ENCODE results near the gene PLG. TPM values are rescaled to one million over a fixed set of nuclear protein-coding genes. Genes with fewer than 3 reads are reported as not detected.
A peak's percentile ranks its signal among the peaks of the same experiment; 100 is the strongest.
"Not testable (repeated sequence)": the region's sequence is repeated elsewhere in the genome, so short reads cannot be mapped to it uniquely, and the experiment has no call there.

PLG gene
- total RNA-seq, 8 experiments from 2014 or later: 0.37 to 5.9 (median 2.4) TPM; not detected in 1

- Histone ChIP-seq H3K4me1 (replicated peaks in 1 of 2) (peaks cover 0 to 6% of the 10 kb centered on the region in 2 donors), H3K27ac (no peak overlapping the region), H3K4me3 (no peak overlapping the region)
- 55 to 100% (median 81%) methylated on average over 1 to 7 of the region's 8 CpGs; no CpG with 5 or more reads in 1 of the 10 experiments for WGBS, 10 experiments
- in situ Hi-C loops (cut with MboI; ENCODE audit: low pct_unique_long_range_greater_than_20kb in 2 of 9, low sequenced_read_pairs in 9 of 9, unreplicated experiment in 9 of 9): no loop called here
- no peak for ATAC-seq (replicated peaks in 6 of 8)
These were observed 63.4 kb downstream of the PLG start for GRCh38 chr6:160765412-160765811.

DNA sequence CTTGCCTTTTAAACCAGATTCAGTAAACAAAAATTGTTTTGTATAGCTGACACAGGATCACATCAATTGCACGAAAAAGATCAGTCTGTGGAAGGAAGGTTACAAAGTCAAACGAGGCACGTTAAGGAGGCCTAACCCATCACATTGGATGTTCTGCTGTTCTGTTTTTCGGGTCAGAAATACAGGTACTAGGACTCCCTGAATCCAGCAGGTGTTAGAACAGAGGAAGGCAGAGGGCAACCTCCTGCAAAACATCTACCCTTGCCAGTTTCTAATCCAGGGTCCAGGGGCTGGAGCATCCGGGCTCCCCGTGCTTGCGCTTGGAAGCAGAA lies 64.6 kb downstream of the PLG start:
- peaks cover 0 to 6% of the 10 kb centered on the region in 2 donors for H3K4me1 ChIP-seq (replicated peaks in 1 of 2)
- H3K27ac ChIP-seq: no peak overlapping the region
- ATAC-seq (replicated peaks in 6 of 8): no peak
- peak overlapping the region; percentile 47 to 77 (median 51) for H3K4me3 ChIP-seq
- 20 to 67% (median 28%) methylated on average over 1 to 7 of the region's 7 CpGs; no CpG with 5 or more reads in 2 of the 10 experiments for WGBS, 10 experiments
- in situ Hi-C loops (cut with MboI; ENCODE audit: low pct_unique_long_range_greater_than_20kb in 2 of 9, low sequenced_read_pairs in 9 of 9, unreplicated experiment in 9 of 9): no loop called here

DNA sequence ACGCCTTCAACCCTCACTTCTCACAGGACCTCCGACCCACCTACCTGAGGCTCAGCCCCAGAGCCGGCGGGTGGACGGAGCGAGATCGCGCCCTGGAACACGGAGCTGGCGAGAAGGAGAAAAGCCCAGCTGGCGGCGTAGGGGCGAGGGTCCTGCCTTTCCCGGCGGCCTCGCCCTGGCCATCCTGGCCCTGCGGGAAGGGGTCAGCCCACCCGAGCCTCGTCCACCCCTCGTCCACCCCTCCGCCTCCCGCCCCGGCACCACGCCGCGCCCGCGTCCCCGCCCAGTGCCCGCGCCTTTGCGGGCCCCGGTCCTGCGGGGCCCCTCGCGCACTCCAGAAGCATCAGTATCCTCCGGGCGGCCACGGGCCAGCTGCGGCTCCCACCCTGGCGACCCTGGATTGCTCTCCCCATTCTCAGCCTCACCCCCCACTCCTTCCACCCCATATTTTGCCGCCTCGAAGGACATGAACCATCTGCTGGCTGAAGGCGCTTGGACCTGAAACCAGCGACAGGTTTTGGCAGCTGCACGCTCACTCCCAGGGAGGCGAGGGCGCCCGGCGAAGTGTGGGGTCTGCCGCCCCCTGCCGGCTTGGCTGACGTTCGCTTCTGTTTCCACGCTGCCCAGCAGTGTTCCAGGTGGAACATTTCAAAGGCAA lies 65.1 kb downstream of the PLG start:
- peak overlapping the region; percentile 47 to 77 (median 51) for H3K4me3 ChIP-seq
- no peak overlapping the region for H3K27ac ChIP-seq
- in situ Hi-C loops (cut with MboI; ENCODE audit: low pct_unique_long_range_greater_than_20kb in 2 of 9, low sequenced_read_pairs in 9 of 9, unreplicated experiment in 9 of 9): no loop called here
- ATAC-seq (replicated peaks in 6 of 8): peak; percentile 97 to 98 (median 98)
- peaks cover 0 to 6% of the 10 kb centered on the region in 2 donors for H3K4me1 ChIP-seq (replicated peaks in 1 of 2)
- 0 to 15% (median 2%) methylated on average over 1 to 12 of the region's 55 CpGs; no CpG with 5 or more reads in 5 of the 10 experiments for WGBS, 10 experiments

GRCh38 chr6:160767647-160768019 lies 65.6 kb downstream of the PLG start:
- Histone ChIP-seq H3K4me1 (replicated peaks in 1 of 2) (peaks cover 0 to 6% of the 10 kb centered on the region in 2 donors), H3K4me3 (peak overlapping the region; percentile 47 to 77 (median 51)), H3K27ac (no peak overlapping the region)
- in situ Hi-C loops (cut with MboI; ENCODE audit: low pct_unique_long_range_greater_than_20kb in 2 of 9, low sequenced_read_pairs in 9 of 9, unreplicated experiment in 9 of 9): no loop called here
- ATAC-seq (replicated peaks in 6 of 8): peak in 5 of 8 experiments; percentile 2 to 29 (median 9)
- 25 to 71% (median 53%) methylated on average over 2 to 5 of the region's 5 CpGs for WGBS, 10 experiments

- Histone ChIP-seq H3K4me1 (replicated peaks in 1 of 2) (peaks cover 0 to 6% of the 10 kb centered on the region in 2 donors), H3K4me3 (no peak overlapping the region), H3K27ac (no peak overlapping the region)
- 50 to 95% (median 80%) methylated on average over 1 to 8 of the region's 8 CpGs; no CpG with 5 or more reads in 3 of the 10 experiments for WGBS, 10 experiments
- ATAC-seq (replicated peaks in 6 of 8): no peak
- in situ Hi-C loops (cut with MboI; ENCODE audit: low pct_unique_long_range_greater_than_20kb in 2 of 9, low sequenced_read_pairs in 9 of 9, unreplicated experiment in 9 of 9): no loop called here
These were observed 66.1 kb downstream of the PLG start for GRCh38 chr6:160768101-160768500.

DNA sequence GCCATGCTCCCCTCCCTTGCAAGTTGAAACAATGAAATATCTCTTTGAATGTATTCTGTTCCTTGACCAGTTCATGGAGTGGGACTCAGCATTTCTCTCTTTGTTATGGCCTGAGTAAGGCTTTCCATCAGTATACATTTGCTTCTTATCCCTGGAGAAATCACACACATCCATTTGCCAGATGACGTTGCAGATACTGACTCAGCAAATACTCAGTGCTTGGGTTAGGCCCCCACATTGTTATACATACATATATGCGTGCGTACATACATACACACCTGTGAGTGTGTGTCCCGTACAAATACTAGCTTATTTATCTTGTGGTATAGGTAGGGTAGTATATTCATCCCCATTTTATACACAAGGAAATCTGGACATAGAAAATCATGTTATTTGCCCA lies 72.4 kb downstream of the PLG start:
- peak in 1 of 8 experiments; percentile 14 for ATAC-seq (replicated peaks in 6 of 8)
- Histone ChIP-seq H3K27ac (no peak overlapping the region), H3K4me3 (no peak overlapping the region), H3K4me1 (replicated peaks in 1 of 2) (no peaks in the 10 kb centered on the region)
- in situ Hi-C loops (cut with MboI; ENCODE audit: low pct_unique_long_range_greater_than_20kb in 2 of 9, low sequenced_read_pairs in 9 of 9, unreplicated experiment in 9 of 9): no loop called here
- WGBS, 10 experiments: 65 to 100% (median 82%) methylated on average over 2 to 4 of the region's 4 CpGs; no CpG with 5 or more reads in 3 of the 10 experiments

DNA sequence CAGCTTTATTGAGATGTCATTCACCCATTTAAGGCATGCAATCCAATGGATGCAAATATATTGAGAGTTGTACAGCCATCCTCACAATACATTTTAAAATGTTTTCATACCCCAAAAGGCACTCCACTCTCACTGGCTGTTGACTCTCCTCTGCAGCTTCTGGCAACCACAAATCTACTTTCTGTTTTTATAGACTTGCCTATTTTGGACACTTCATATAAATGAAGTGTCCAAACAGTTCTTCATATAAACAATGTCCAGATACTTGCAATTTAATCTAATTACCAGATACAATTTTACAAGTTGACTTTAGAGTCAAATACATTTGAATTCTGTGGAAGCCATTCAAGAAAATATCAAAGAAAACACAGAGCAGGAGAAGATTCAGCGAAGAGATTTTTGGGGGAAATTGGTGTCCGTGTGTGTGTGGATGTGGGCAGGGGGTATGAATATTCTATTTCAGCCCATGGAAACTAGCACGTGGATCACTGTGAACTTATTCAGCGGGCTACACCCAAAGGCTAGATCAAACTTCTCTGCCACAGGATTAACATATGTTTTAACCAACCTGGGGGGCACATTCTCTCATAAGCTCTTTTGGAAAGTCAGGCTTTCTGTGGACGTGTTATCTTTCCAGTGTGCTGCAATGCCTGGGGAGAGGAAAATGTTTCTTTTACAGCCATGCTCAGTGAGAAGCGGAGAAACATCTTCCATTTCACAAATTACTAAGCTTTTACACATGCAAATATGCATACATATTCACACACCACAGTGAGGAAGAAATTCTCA lies 73.9 kb downstream of the PLG start:
- no peak overlapping the region for H3K27ac ChIP-seq
- H3K4me1 ChIP-seq (replicated peaks in 1 of 2): no peaks in the 10 kb centered on the region
- H3K4me3 ChIP-seq: no peak overlapping the region
- in situ Hi-C loops (cut with MboI; ENCODE audit: low pct_unique_long_range_greater_than_20kb in 2 of 9, low sequenced_read_pairs in 9 of 9, unreplicated experiment in 9 of 9): no loop called here
- peak in 3 of 8 experiments; percentile 88 to 94 (median 91) for ATAC-seq (replicated peaks in 6 of 8)
- 0 to 74% (median 33%) methylated on average over 1 to 6 of the region's 6 CpGs; no CpG with 5 or more reads in 2 of the 10 experiments for WGBS, 10 experiments

DNA sequence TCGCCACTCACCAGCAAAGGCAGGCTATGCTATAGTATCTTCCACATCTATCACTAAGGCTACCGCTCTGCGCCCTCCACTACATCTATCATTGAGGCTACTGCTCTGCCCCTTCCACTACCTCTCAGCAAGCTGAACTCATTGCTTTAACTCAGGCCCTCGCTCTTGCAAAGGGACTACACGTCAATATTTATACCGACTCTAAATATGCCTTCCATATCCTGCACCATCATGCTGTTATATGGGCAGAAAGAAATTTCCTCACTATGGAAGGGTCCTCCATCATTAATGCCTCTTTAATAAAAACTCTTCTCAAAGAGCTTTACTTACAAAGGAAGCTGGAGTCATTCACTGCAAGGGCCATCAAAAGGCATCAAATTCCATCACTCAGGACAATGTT lies 77.1 kb downstream of the PLG start:
- 50 to 100% (median 96%) methylated on average over 1 to 6 of the region's 6 CpGs; no CpG with 5 or more reads in 3 of the 10 experiments for WGBS, 10 experiments

GRCh38 chr6:160780656-160781055 lies 78.6 kb downstream of the PLG start:
- in situ Hi-C loops (cut with MboI; ENCODE audit: low pct_unique_long_range_greater_than_20kb in 2 of 9, low sequenced_read_pairs in 9 of 9, unreplicated experiment in 9 of 9); H3K4me1 ChIP-seq (replicated peaks in 1 of 2); H3K4me3 ChIP-seq; H3K27ac ChIP-seq; ATAC-seq (replicated peaks in 6 of 8): not testable (repeated sequence)
- 75 to 100% (median 87%) methylated on average over 1 to 2 of the region's 3 CpGs; no CpG with 5 or more reads in 4 of the 10 experiments for WGBS, 10 experiments

More for the DNA sequence above, 77.1 kb downstream of the PLG start:
- H3K4me3 ChIP-seq; H3K27ac ChIP-seq; in situ Hi-C loops (cut with MboI; ENCODE audit: low pct_unique_long_range_greater_than_20kb in 2 of 9, low sequenced_read_pairs in 9 of 9, unreplicated experiment in 9 of 9); H3K4me1 ChIP-seq (replicated peaks in 1 of 2); ATAC-seq (replicated peaks in 6 of 8): not testable (repeated sequence)

DNA sequence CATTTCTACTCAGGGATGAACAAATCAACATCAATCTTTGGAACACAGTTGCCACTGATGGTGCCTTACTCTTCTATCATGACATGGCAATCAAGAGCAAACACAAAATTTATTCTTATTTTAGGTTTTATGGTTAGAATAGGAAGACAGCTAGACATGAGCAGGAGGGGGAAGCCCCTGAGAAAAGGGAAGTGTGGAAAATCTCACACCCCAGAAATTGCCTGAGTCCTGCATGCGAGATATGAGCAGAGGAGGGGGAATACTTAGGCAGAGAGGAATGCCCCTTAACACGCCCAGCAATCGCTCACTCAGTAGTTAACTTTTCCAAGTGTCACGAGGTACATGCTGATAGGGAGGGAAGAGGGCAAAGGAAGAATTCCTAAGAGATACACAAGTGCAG lies 79.3 kb downstream of the PLG start:
- 37 to 96% (median 79%) methylated on average over 1 to 4 of the region's 4 CpGs; no CpG with 5 or more reads in 2 of the 10 experiments for WGBS, 10 experiments
- no peak overlapping the region for H3K27ac ChIP-seq
- no peak overlapping the region for H3K4me3 ChIP-seq
- in situ Hi-C loops (cut with MboI; ENCODE audit: low pct_unique_long_range_greater_than_20kb in 2 of 9, low sequenced_read_pairs in 9 of 9, unreplicated experiment in 9 of 9): no loop called here
- no peak for ATAC-seq (replicated peaks in 6 of 8)
- no peaks in the 10 kb centered on the region for H3K4me1 ChIP-seq (replicated peaks in 1 of 2)

- Histone ChIP-seq H3K4me1 (replicated peaks in 1 of 2) (no peaks in the 10 kb centered on the region), H3K4me3 (no peak overlapping the region), H3K27ac (no peak overlapping the region)
- in situ Hi-C loops (cut with MboI; ENCODE audit: low pct_unique_long_range_greater_than_20kb in 2 of 9, low sequenced_read_pairs in 9 of 9, unreplicated experiment in 9 of 9): no loop called here
- 17 to 100% (median 73%) methylated on average over 1 of the region's 1 CpG; no CpG with 5 or more reads in 4 of the 10 experiments for WGBS, 10 experiments
- ATAC-seq (replicated peaks in 6 of 8): no peak
These were observed 80.2 kb downstream of the PLG start for GRCh38 chr6:160782228-160782627.

DNA sequence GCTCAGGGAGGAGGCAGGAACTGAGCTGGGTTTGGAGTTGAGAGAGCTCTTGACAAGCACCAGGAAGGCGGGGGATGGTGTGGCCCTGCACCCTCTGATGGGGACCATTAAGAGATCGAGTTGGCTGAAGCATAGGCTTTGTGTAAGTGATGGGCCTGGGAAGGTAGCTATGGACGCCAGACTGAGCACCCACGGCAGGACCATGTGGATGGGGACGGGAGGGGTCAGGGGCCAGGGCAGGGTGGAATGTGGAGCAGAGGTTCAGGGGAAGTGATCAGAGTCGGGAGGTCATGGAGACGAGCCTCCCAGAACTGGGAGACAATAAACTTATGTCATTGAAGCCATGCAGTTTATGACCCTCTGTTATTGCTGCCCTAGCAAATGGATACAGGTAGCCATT lies 81.7 kb downstream of the PLG start:
- H3K4me3 ChIP-seq: no peak overlapping the region
- H3K27ac ChIP-seq: no peak overlapping the region
- ATAC-seq (replicated peaks in 6 of 8): no peak
- 26 to 85% (median 33%) methylated on average over 1 to 3 of the region's 7 CpGs; no CpG with 5 or more reads in 5 of the 10 experiments for WGBS, 10 experiments
- H3K4me1 ChIP-seq (replicated peaks in 1 of 2): no peaks in the 10 kb centered on the region
- in situ Hi-C loops (cut with MboI; ENCODE audit: low pct_unique_long_range_greater_than_20kb in 2 of 9, low sequenced_read_pairs in 9 of 9, unreplicated experiment in 9 of 9): no loop called here

DNA sequence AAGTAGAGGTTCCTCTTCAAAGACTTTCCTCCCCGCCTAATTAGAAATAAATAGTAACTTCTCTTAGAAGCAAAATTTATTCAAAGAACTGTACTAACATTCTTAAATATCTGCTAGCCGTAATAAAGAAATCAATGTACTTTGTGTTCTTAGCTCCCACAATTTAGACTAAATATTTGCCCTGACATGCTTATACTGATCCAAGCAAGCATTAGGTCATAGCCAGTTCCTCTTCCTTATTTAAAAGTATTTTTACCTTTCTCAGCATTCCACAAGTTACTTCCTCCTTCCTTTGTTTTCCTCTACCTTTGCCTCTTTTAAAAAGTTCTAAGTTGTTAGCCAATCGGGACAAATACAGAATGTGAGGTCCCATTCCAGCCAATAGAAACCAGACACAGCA lies 86.1 kb downstream of the PLG start:
- not testable (repeated sequence) for H3K4me1 ChIP-seq (replicated peaks in 1 of 2); ATAC-seq (replicated peaks in 6 of 8); H3K27ac ChIP-seq

More for the DNA sequence above, 86.1 kb downstream of the PLG start:
- in situ Hi-C loops (cut with MboI; ENCODE audit: low pct_unique_long_range_greater_than_20kb in 2 of 9, low sequenced_read_pairs in 9 of 9, unreplicated experiment in 9 of 9); H3K4me3 ChIP-seq: not testable (repeated sequence)
- 33 to 100% (median 92%) methylated on average over 1 to 3 of the region's 3 CpGs; no CpG with 5 or more reads in 1 of the 10 experiments for WGBS, 10 experiments

Data from motor neuron (in vitro differentiated cells).